ENCODE data around the gene CHD9NB. TPM values are rescaled to one million over a fixed set of nuclear protein-coding genes. Genes with fewer than 3 reads are reported as not detected.
A peak's percentile ranks its signal among the peaks of the same experiment; 100 is the strongest.

CHD9NB gene
- total RNA-seq, 1 experiment from 2014 or later = 0.64 TPM

- Histone ChIP-seq H3K36me3 (ENCODE audit: control insufficient read depth, insufficient read depth, low read length) (no peaks in the 10 kb centered on the region), H3K27ac (ENCODE audit: low read length) (peak overlapping the region; percentile 96), H3K4me3 (ENCODE audit: low read depth in 2 of 2, low read length in 2 of 2) (peak overlapping the region; percentile 29 to 44), H3K9me3 (ENCODE audit: control insufficient read depth, insufficient read depth, low read depth, low read length) (no peaks in the 10 kb centered on the region), H3K27me3 (ENCODE audit: control insufficient read depth, insufficient read depth, low read length) (no peaks in the 10 kb centered on the region), H3K4me1 (ENCODE audit: control insufficient read depth, insufficient read depth, low read length) (peaks cover 22% of the 10 kb centered on the region)
- in situ Hi-C loops (cut with HindIII; ENCODE audit: low pct_unique_long_range_greater_than_20kb, low sequenced_read_pairs) (no loop called here), intact Hi-C loops (cut with micrococcal nuclease; ENCODE audit: unreplicated experiment) (no loop called here)
- DNase-seq (ENCODE audit: low read depth, low spot score) = no peak
- TF ChIP-seq REST (IDR thresholded peaks at IDR 0.05; ENCODE audit: insufficient read depth in 1 of 2, low read depth in 2 of 2, low read length in 1 of 2) (no peak), CTCF (IDR thresholded peaks at IDR 0.05) (no peak), SIN3A (IDR thresholded peaks at IDR 0.05; ENCODE audit: borderline replicate concordance, insufficient read depth, low read depth, low read length) (no peak), POLR2AphosphoS5 (IDR thresholded peaks at IDR 0.05; ENCODE audit: low read depth, low read length) (no peak), TCF7L2 (IDR thresholded peaks at IDR 0.05; ENCODE audit: low read depth, low read length) (no peak)
- TSS peak; percentile 46 for BruUV-seq (replicated peaks)
- ChIA-PET POLR2A (no interaction called here), CTCF (no interaction called here)
- ATAC-seq = no peak
Observed at GRCh38 chr16:53100131-53100748, 47.5 kb upstream of the CHD9NB start.

DNA sequence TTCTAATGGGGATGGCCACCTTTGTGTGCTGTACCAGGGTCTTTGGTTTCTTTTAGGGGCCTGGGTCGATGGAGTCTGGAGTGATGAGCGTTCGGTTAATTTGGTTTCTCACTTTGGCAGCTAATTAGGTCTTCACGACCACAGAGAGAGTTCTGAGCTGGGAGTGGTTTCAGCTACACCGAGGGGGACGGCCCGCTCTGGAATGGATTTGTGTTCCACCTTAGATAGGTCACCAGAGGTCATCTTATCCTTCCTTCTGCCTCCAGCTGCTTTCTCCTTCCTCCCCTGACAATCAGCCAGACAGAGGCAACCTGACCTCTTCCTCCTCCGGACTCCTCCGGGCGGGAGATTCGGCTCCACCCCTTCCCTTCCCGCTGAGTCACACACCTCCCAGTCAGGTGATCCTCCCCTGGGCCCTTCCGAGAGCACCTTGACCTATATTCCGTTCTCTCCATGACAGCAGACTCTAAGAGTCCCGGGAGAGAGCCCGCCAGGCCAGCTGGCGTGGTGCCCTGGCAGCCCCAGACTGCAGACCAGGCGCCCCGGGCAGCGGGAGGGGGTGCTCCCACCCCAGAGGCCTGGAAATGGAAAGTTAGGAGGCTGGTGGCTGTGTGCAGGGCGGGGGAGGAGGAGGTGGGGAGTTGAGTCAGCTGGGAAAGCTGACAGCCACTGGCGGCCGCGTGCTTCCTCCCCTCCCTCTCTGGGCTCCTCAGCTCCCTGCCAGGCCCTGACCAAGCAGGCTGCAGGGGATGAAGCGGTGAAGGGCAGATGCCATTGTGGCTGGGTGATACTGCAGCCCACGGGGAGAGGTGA is 46.8 kb upstream of the CHD9NB start:
- DNase-seq (ENCODE audit: low read depth, low spot score) (no peak), ATAC-seq (peak; percentile 95)
- peak overlapping the region; percentile 96 for H3K27ac ChIP-seq (ENCODE audit: low read length)
- H3K9me3 ChIP-seq (ENCODE audit: control insufficient read depth, insufficient read depth, low read depth, low read length) = no peaks in the 10 kb centered on the region
- intact Hi-C loops (cut with micrococcal nuclease; ENCODE audit: unreplicated experiment) = no loop called here
- peaks cover 22% of the 10 kb centered on the region for H3K4me1 ChIP-seq (ENCODE audit: control insufficient read depth, insufficient read depth, low read length)
- peak overlapping the region; percentile 29 to 44 for H3K4me3 ChIP-seq (ENCODE audit: low read depth in 2 of 2, low read length in 2 of 2)
- in situ Hi-C loops (cut with HindIII; ENCODE audit: low pct_unique_long_range_greater_than_20kb, low sequenced_read_pairs) = no loop called here
- BruUV-seq (replicated peaks) = no TSS peak
- TF ChIP-seq SIN3A (IDR thresholded peaks at IDR 0.05; ENCODE audit: borderline replicate concordance, insufficient read depth, low read depth, low read length) (no peak), REST (IDR thresholded peaks at IDR 0.05; ENCODE audit: insufficient read depth in 1 of 2, low read depth in 2 of 2, low read length in 1 of 2) (no peak), POLR2AphosphoS5 (IDR thresholded peaks at IDR 0.05; ENCODE audit: low read depth, low read length) (no peak; the same call in 1 of the 2 replicates)
- no peaks in the 10 kb centered on the region for H3K27me3 ChIP-seq (ENCODE audit: control insufficient read depth, insufficient read depth, low read length)
- POLR2A ChIA-PET = no interaction called here
- H3K36me3 ChIP-seq (ENCODE audit: control insufficient read depth, insufficient read depth, low read length) = no peaks in the 10 kb centered on the region
- CTCF ChIA-PET = no interaction called here
